ENCODE data around the gene SLC12A7. TPM values are rescaled to one million over a fixed set of nuclear protein-coding genes. Genes with fewer than 3 reads are reported as not detected.

The SLC12A7 gene
- total RNA-seq, 1 experiment from 2014 or later: 48.2 TPM

DNA sequence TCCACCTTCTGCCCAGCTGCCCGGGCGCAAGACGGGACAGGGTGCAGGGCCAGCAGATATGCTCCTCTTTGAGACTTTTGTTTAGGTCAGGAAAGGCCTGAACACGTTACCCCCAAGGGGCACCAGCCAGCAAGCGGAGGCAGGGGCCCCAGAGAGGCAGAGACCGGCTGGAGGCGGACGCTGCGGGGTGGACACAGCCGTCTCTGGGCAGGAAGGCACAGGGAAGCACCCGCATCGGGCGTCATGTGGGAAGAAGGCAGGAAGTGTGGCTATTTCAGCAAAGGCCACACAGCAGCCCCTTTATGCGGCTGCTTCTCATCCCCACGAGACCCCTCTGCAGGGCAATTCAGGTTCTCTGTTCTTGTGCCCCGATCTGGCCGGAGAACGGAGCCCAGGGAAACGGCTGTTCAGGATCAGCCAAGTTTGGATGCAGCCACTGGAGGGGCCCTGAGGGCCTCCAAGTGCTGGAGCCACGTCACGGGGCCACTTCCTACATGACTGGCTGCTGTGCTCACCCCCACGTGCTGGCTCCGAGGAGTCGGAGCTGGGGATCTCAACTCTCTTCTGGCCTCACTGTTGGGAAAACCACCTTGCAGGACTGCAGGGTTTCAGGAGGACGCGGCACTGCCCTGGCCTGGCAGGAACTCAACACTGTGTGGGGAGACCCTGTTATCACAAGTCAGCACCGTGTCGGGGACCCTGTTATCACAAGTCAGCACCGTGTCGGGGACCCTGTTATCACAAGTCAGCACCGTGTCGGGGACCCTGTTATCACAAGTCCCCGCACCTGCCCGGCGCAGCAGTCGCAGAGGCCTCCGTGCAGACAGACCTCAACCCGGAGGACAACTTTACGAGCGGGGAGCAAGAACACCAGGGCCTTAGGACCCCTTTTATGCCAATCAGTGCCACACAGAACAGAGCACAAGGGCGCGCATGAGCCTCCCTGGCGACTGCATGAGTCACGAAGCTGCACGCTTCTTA lies 44.4 kb downstream of the SLC12A7 start:
- no peaks in the 10 kb centered on the region for H3K4me1 ChIP-seq (ENCODE audit: insufficient read depth, low read length)
- ATAC-seq (no peak), DNase-seq (no peak)
- BruUV-seq (replicated peaks): no TSS peak
- no peak overlapping the region for H3K4me3 ChIP-seq (ENCODE audit: low read length)
- no peaks in the 10 kb centered on the region; the same call in 1 of the 2 replicates for H3K36me3 ChIP-seq (ENCODE audit: low read depth, low read length)
- ChIA-PET POLR2A (ENCODE audit: unreplicated experiment) (no interaction called here), CTCF (no interaction called here)
- H3K9me3 ChIP-seq (ENCODE audit: low read length): no peaks in the 10 kb centered on the region
- H3K27ac ChIP-seq (ENCODE audit: low read length): no peak overlapping the region
- H3F3A ChIP-seq (ENCODE audit: low read length, unreplicated experiment): no peaks in the 10 kb centered on the region
- H3K27me3 ChIP-seq (ENCODE audit: low read length): no peaks in the 10 kb centered on the region
- no peak overlapping the region for H2AFZ ChIP-seq (ENCODE audit: low read length)
- no peaks in the 10 kb centered on the region for H3K79me2 ChIP-seq (ENCODE audit: low read length)
- TF ChIP-seq, protein P1, sequence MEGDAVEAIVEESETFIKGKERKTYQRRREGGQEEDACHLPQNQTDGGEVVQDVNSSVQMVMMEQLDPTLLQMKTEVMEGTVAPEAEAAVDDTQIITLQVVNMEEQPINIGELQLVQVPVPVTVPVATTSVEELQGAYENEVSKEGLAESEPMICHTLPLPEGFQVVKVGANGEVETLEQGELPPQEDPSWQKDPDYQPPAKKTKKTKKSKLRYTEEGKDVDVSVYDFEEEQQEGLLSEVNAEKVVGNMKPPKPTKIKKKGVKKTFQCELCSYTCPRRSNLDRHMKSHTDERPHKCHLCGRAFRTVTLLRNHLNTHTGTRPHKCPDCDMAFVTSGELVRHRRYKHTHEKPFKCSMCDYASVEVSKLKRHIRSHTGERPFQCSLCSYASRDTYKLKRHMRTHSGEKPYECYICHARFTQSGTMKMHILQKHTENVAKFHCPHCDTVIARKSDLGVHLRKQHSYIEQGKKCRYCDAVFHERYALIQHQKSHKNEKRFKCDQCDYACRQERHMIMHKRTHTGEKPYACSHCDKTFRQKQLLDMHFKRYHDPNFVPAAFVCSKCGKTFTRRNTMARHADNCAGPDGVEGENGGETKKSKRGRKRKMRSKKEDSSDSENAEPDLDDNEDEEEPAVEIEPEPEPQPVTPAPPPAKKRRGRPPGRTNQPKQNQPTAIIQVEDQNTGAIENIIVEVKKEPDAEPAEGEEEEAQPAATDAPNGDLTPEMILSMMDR (conservative IDR thresholded peaks at IDR 0.05; ENCODE audit: low read depth, low read length): no peak
- no peak for TF ChIP-seq EZH2 (IDR thresholded peaks at IDR 0.05; ENCODE audit: low read length, unreplicated experiment)
- no peak for TF ChIP-seq EZH2phosphoT487 (IDR thresholded peaks at IDR 0.05; ENCODE audit: borderline replicate concordance, low read length)
- no peaks in the 10 kb centered on the region for H4K20me1 ChIP-seq (ENCODE audit: low read length)
- no peak overlapping the region for H3K9ac ChIP-seq (ENCODE audit: low read length)
- no peaks in the 10 kb centered on the region for H3K9me2 ChIP-seq (replicated peaks; ENCODE audit: low read length)
- intact Hi-C loops (cut with micrococcal nuclease): no loop called here
- no peak overlapping the region for H3K4me2 ChIP-seq (ENCODE audit: low read length)

DNA sequence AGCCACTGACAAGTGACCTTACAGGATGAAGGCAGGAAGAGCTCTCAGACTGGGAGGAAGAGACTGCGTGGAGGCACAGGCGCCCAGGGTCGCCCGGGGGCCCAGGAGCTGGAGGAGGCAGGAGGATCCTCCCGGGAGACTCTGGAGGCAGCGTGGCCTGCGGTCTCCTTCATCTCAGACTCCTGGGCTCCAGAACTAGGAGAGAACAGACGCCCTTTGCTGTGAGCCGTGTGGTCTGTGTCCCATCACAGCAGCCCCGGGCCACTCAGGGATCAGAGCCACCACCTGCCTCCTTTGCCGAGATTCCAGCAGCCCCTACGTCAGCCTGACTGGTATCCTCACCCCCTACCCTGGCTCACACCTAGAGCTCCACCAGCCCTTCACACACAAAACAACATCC lies 45.2 kb downstream of the SLC12A7 start:
- H3K4me1 ChIP-seq (ENCODE audit: insufficient read depth, low read length): no peaks in the 10 kb centered on the region
- H3K9ac ChIP-seq (ENCODE audit: low read length): no peak overlapping the region
- H3K27me3 ChIP-seq (ENCODE audit: low read length): no peaks in the 10 kb centered on the region
- DNase-seq: no peak
- H3K9me3 ChIP-seq (ENCODE audit: low read length): no peaks in the 10 kb centered on the region
- H3K79me2 ChIP-seq (ENCODE audit: low read length): no peaks in the 10 kb centered on the region
- intact Hi-C loops (cut with micrococcal nuclease): no loop called here
- no peak for TF ChIP-seq EZH2phosphoT487 (IDR thresholded peaks at IDR 0.05; ENCODE audit: borderline replicate concordance, low read length)
- no peak for TF ChIP-seq EZH2 (IDR thresholded peaks at IDR 0.05; ENCODE audit: low read length, unreplicated experiment)
- TF ChIP-seq, protein P1 (conservative IDR thresholded peaks at IDR 0.05; ENCODE audit: low read depth, low read length): no peak
- no peak overlapping the region for H3K27ac ChIP-seq (ENCODE audit: low read length)
- H4K20me1 ChIP-seq (ENCODE audit: low read length): no peaks in the 10 kb centered on the region
- ATAC-seq: no peak
- H3K36me3 ChIP-seq (ENCODE audit: low read depth, low read length): no peaks in the 10 kb centered on the region; the same call in 1 of the 2 replicates
- no peak overlapping the region for H3K4me3 ChIP-seq (ENCODE audit: low read length)
- no peak overlapping the region for H2AFZ ChIP-seq (ENCODE audit: low read length)
- no peak overlapping the region for H3K4me2 ChIP-seq (ENCODE audit: low read length)
- CTCF ChIA-PET: no interaction called here
- POLR2A ChIA-PET (ENCODE audit: unreplicated experiment): no interaction called here
- no peaks in the 10 kb centered on the region for H3K9me2 ChIP-seq (replicated peaks; ENCODE audit: low read length)
- no peaks in the 10 kb centered on the region for H3F3A ChIP-seq (ENCODE audit: low read length, unreplicated experiment)
- no TSS peak for BruUV-seq (replicated peaks)

Measured in PC-3 (cell line).